HG03135 (cell line): ENCODE results near the gene PYURF.

ENCODE experiments used
- ATAC-seq: cut with Tn5 transposase; IDR thresholded peaks from one replicate; pipeline ENCODE4 v1.9.1; 2021; ENCODE audit warnings: mild to moderate bottlenecking, moderate library complexity; ENCODE audit not compliant: unreplicated experiment

The PYURF gene

GRCh38 chr4:88514557-88515511, 8.7 kb downstream of the PYURF start:
- no peak for ATAC-seq

DNA sequence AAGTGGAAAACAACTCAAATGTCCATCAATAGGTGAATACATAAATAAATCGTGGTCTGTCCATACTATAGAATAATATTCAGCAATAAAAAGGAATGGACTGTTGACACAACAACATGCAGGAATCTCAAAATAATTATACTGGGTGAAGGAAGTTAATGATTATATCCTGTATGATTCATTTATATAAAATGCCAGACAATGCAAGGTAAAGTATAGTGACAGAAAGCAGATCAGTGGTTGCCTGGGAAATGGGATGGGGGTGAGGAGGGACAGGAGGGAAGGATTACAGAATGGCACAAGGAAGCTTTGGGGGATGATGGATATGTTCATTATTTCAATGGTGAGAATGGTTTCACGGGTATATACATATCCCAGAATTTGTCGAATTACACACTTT, 12.3 kb downstream of the PYURF start:
- no peak for ATAC-seq

DNA sequence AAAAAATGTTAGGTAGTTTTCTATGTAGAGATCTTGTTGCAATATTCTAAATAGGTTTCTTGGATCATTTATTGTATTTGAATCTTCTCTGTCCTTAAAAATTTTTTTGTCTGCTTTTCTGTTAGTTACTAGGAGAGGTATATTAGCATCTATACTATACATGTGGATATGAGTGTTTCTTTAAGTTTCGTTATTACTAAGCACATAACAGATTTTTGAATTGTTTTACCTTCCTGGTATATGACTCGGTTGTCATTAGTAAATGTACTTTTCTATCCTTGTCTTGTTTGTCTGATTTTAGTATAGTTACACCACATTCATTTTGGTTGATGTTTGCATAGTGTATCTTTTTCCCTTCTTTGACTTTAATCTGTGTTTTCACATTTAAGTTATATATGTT, 20.2 kb downstream of the PYURF start:
- no peak for ATAC-seq

GRCh38 chr4:88497859-88498409, 25.6 kb downstream of the PYURF start:
- ATAC-seq, result no peak

- no peak for ATAC-seq
These were observed 34.3 kb downstream of the PYURF start for GRCh38 chr4:88489100-88489761.

- no peak for ATAC-seq
These were observed 42.0 kb downstream of the PYURF start for GRCh38 chr4:88481537-88481936.

DNA sequence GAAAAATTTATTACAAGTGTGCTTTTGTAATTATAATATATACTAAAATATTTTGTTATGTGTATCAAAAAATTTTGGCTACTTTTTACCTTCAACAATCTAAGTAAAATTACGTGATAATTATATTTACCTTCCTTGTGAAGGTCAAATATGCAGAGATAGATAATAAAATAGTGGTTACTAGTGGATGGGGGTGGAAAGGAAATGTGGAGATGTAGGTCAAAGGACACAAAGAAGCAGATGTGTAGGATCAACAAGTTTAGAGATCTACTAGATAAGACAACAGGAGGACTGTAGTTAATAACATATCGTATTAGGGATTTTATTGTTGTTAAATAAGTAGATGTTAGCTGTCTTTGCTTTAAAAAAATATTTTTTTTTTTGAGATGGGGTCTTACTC, 45.3 kb downstream of the PYURF start:
- no peak for ATAC-seq

DNA sequence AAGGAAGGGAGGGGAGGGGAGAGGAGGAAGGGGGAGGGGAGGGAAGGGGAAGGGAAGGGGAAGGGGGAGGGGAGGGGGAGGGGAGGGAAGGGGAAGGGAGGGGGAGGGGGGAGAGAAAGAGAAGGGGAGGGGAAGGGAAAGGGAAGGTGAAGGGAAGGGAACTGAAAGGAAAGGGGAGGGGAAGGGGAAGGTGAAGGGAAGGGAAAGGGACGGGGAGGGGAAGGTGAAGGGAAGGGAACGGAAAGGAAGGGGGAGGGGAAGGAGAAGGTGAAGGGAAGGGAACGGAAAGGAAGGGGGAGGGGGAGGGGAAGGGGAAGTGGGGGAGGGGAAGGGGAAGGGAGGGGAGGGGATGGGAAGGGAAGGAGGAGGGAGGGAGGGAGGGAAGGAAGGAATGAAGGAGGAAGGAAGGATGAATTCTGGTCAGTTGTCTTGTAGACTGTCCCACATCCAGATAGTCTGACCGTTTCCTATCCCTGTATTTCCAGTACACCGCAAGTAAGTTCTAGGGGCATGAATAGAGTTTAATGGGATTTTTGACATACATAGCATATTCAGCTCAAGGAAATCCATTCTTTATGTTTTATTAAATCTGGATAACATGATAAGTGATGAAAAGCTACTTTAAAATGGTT, 46.2 kb downstream of the PYURF start:
- no peak for ATAC-seq
